ENCODE measurements around the gene CORIN.
A peak's percentile ranks its signal among the peaks of the same experiment; 100 is the strongest.

CORIN gene

GRCh38 chr4:47690611-47691010 lies 147.3 kb downstream of the CORIN start:
- H3K36me3 ChIP-seq (ENCODE audit: control insufficient read depth in 2 of 2, insufficient read depth in 1 of 2, low read length in 2 of 2), result no peaks in the 10 kb centered on the region
- H3K9me3 ChIP-seq (ENCODE audit: control insufficient read depth, insufficient read depth, low read depth, low read length), result no peaks in the 10 kb centered on the region
- H3K27ac ChIP-seq (ENCODE audit: extremely low read depth, low read depth, low read length), result no peak overlapping the region
- ChIA-PET CTCF (interaction anchor here (0.6 to 0.9 kb wide), 3 partner anchors 203 to 1121 kb away, joined by 3 to 4 read pairs (median 3); no protein-coding TSS in a partner anchor), POLR2A (no interaction called here)
- no peak overlapping the region for H3K4me3 ChIP-seq (ENCODE audit: low read depth, low read length)
- H3K4me1 ChIP-seq (ENCODE audit: control insufficient read depth, insufficient read depth, low read length), result no peaks in the 10 kb centered on the region
- no peak for TF ChIP-seq ZNF449 (tag by site-specific recombination; IDR thresholded peaks at IDR 0.05)
- no peak for TF ChIP-seq ZFP37 (tag by site-specific recombination; IDR thresholded peaks at IDR 0.05)
- TF ChIP-seq HOXA7 (CRISPR knock-in tag; IDR thresholded peaks at IDR 0.05; ENCODE audit: borderline replicate concordance), result no peak
- no peak for TF ChIP-seq ZXDB (tag by site-specific recombination; IDR thresholded peaks at IDR 0.05)
- no peak for TF ChIP-seq ZNF658 (tag by site-specific recombination; IDR thresholded peaks at IDR 0.05)
- no peak for TF ChIP-seq ZNF792 (tag by site-specific recombination; IDR thresholded peaks at IDR 0.05)
- TF ChIP-seq ZFP41 (tag by site-specific recombination; IDR thresholded peaks at IDR 0.05; ENCODE audit: borderline replicate concordance), result no peak
- TF ChIP-seq ZNF324 (tag by site-specific recombination; IDR thresholded peaks at IDR 0.05), result no peak
- no peak for TF ChIP-seq ZNF391 (tag by site-specific recombination; IDR thresholded peaks at IDR 0.05; ENCODE audit: borderline replicate concordance, low read depth)
- no peak for TF ChIP-seq INSM2 (tag by site-specific recombination; IDR thresholded peaks at IDR 0.05)
- TF ChIP-seq TRIM28 (IDR thresholded peaks at IDR 0.05; ENCODE audit: borderline replicate concordance, low read length), result no peak
- TF ChIP-seq ZBTB48 (tag by site-specific recombination; IDR thresholded peaks at IDR 0.05), result no peak
- TF ChIP-seq BCL11B (tag by site-specific recombination; IDR thresholded peaks at IDR 0.05; ENCODE audit: low read depth), result no peak
- no peak for TF ChIP-seq ZNF175 (tag by site-specific recombination; IDR thresholded peaks at IDR 0.05)
- no peak for TF ChIP-seq ZNF157 (tag by site-specific recombination; IDR thresholded peaks at IDR 0.05)
- TF ChIP-seq ZNF701 (tag by site-specific recombination; IDR thresholded peaks at IDR 0.05), result no peak
- TF ChIP-seq ELK4 (IDR thresholded peaks at IDR 0.05; ENCODE audit: borderline replicate concordance, low read depth, low read length), result no peak

- Histone ChIP-seq H3K4me3 (ENCODE audit: low read depth, low read length) (no peak overlapping the region), H3K36me3 (ENCODE audit: control insufficient read depth in 2 of 2, insufficient read depth in 1 of 2, low read length in 2 of 2) (no peaks in the 10 kb centered on the region), H3K9me3 (ENCODE audit: control insufficient read depth, insufficient read depth, low read depth, low read length) (no peaks in the 10 kb centered on the region), H3K27ac (ENCODE audit: extremely low read depth, low read depth, low read length) (no peak overlapping the region), H3K4me1 (ENCODE audit: control insufficient read depth, insufficient read depth, low read length) (no peaks in the 10 kb centered on the region)
- CTCF ChIA-PET, result interaction anchor here (0.6 to 2.9 kb wide), 8 partner anchors 10 to 790 kb away, joined by 3 to 13 read pairs (median 3); no protein-coding TSS in a partner anchor
- POLR2A ChIA-PET, result no interaction called here
- TF ChIP-seq ZNF654 (tag by site-specific recombination; IDR thresholded peaks at IDR 0.05; ENCODE audit: low read depth) (peak; percentile 56), KLF7 (tag by site-specific recombination; IDR thresholded peaks at IDR 0.05; ENCODE audit: borderline replicate concordance) (no peak), ZNF701 (tag by site-specific recombination; IDR thresholded peaks at IDR 0.05) (no peak), CTCF (tag by site-specific recombination; IDR thresholded peaks at IDR 0.05) (peak; percentile 40; the same call in 1 of the 2 replicates), ZNF175 (tag by site-specific recombination; IDR thresholded peaks at IDR 0.05) (no peak), YY2 (tag by site-specific recombination; IDR thresholded peaks at IDR 0.05) (no peak), ZNF221 (tag by site-specific recombination; IDR thresholded peaks at IDR 0.05; ENCODE audit: borderline replicate concordance) (no peak), KLF8 (tag by site-specific recombination; IDR thresholded peaks at IDR 0.05) (no peak)
Observed at GRCh38 chr4:47686294-47686872, 151.5 kb downstream of the CORIN start.
